ENCODE data around the gene ACD.

The ACD gene

DNA sequence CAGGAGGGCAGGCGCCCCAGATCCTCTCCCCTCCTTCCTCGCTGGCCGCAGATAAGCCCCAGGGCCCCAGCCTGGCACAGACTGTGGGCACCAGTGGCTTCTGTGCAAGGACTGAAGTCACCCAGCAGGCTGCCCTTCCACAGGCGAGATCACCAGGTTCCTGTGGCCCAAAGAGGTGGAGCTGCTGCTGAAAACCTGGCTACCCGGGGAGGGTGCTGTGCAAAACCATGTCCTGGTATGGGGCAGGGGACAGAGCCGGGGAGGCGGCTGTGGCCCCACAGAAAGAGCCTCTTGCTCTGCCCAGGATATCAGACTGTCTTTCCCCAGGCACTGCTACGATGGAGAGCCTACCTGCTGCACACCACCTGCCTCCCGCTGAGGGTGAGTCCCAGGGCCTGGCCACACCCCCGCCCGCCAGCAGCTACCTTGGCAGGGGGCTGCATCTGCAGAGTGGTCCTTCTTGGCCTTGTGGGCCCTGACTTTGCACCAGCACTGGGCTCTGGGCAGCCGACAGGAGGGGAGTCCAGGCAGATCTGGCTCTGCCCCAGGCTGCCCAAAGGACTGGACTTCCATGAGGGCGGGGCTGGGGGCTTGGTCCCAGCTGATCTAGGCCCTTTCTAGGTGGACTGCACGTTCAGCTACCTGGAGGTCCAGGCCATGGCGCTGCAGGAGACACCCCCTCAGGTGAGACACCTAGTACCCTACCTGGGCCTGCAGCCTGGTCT, 14.5 kb downstream of the ACD start:
- no peak for DNase-seq

DNA sequence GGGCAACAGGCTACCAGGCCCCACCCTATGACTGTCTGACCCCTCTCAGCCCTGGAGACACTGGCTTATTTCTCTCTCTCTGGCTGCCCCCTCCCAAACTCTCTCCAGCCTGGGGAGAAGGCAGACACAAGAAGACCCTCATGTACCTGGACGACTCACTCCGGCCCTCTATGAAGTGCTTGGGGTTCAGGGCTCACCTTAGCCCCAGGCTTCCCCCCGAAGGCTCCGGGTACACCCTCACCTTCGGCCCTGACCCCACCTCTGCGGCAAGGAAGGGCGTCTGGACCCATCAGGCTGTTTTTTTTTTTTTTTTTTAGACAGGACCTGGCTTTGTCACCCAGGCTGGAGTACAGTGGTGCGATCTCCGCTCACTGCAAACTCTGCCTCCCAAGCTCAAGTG, 16.0 kb downstream of the ACD start:
- no peak for DNase-seq

DNA sequence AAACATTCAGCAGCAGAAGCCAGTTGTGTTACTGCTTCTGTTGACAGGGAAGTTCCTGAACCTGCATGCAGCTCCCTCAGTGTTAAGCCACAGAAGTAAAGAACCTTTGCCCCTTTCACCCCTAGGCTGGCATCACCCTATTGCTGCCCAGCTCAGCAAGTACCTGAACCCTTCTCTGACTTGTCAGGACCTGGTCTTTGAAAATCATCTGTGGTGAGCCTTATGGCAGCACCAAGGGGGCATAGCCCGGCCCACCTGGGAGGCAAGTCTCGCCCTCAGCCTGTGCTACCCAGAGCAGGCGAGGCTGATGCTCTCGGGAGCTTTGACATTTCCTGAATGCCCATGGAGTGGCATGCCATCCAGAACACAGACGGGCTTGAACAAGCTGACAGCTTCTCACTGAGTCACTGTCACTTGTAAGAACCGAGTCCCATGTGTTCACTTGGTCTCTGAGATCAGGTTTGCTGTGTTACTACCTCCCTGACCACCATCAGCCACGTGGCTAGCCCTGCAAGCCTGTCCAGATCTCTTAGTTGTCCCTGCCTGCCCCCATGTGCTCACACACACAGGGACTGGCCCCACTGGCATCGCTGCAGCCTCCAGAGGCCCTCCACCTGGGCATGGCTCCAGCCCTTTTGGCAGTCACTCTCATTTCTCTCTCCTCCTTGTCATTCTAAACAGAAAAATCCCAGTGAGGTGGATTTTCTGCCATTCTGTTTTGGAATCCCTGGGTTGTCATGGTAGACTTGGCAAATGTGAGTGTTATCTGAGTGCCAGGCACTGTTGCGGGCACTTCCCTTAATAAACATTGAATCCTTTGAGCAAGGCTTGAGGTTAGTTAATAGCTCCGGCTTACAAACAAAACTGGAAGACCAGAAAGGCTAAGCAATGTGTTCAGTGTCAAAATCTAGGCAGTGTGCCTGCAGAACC, 18.0 kb downstream of the ACD start:
- no peak for DNase-seq

DNA sequence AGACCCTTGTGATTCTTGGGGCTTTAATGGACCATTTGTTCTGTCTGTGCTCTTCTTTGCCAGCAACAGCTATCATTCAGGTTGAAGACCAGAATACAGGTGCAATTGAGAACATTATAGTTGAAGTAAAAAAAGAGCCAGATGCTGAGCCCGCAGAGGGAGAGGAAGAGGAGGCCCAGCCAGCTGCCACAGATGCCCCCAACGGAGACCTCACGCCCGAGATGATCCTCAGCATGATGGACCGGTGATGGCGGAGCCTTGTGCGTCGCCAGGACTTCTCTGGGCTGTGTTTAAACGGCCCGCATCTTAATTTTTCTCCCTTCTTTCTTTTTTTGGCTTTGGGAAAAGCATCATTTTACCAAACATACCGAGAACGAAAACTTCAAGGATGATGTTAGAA, 22.4 kb downstream of the ACD start:
- no peak for DNase-seq

DNA sequence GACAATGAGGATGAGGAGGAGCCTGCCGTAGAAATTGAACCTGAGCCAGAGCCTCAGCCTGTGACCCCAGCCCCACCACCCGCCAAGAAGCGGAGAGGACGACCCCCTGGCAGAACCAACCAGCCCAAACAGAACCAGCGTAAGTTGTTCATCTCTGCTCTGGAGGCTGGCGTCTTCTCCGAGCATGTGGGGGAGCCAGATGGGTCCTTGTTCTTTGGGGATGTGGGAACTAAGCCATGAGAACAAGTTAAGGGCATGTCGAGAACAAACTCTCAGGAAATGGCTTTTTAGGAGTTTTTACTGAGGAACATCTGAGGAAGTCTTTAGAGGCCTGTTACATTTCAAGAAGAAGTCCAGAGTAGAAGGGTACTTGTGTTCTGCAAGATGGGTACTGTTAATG, 23.3 kb downstream of the ACD start:
- DNase-seq, result no peak

DNA sequence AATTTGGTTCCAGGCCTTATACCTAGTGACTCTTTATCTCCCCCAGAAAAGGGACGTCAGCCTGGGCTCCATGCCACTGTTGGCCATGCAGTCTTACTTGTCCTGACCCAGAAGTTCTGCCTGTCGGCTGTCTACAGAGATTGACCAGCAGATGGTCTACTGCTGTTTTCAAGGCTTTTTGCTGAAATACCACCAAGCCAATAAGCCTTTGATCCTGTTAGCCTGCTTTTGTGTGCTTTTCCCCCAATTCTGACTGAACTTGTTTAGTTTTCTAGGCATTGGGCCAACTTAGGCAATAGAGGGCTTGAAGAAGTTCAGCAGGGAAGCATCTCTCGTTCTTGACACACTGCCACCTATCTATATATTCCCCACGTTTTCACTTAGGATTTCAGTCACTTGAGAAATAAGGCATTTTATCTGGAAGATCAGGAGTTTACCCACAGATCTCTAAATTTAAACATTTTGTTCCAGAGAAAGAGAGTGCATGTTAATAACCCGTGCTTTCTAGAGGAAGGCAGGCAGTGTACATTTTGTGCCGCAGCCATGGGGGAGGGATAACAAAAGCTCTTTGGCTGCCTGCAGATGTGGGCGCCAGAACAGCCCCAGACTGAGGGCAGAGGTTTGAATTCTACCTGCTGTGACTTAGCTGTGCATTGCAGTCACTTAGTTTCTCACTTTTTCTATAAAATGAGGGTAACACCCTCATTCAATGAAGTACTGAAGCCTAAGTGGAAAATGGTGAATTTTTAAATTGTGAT, 27.5 kb downstream of the ACD start:
- no peak for DNase-seq

DNA sequence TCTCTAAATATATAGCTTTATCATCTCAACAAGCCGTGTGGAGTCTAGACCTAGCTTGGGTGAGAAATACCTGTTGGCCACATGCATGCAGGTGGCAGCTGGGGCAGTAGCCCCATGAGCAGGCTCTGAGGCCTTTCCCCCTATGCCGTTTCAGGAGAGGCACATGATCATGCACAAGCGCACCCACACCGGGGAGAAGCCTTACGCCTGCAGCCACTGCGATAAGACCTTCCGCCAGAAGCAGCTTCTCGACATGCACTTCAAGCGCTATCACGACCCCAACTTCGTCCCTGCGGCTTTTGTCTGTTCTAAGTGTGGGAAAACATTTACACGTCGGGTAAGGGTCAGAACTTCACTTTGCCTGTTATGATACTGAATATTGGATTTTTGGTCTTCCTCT, 31.8 kb downstream of the ACD start:
- no peak for DNase-seq

DNA sequence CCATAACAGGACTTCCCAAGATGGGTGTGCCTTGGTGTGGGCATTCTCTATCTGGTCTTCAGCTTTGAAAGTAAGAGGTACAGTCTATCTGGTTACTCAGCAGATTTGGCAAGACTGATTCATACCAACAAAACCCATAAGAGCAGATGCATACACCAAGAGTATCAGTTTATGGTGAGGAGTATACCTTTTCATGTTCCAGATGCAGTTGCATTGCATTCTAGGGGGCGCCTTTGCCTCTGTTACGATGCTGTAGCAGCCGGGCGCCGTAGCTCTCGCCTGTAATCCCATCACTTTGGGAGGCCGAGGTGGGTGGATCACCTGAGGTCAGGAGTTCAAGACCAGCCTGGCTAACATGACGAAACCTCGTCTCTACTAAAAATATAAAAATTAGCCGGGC, 46.3 kb downstream of the ACD start:
- peak; percentile 15 for DNase-seq

DNA sequence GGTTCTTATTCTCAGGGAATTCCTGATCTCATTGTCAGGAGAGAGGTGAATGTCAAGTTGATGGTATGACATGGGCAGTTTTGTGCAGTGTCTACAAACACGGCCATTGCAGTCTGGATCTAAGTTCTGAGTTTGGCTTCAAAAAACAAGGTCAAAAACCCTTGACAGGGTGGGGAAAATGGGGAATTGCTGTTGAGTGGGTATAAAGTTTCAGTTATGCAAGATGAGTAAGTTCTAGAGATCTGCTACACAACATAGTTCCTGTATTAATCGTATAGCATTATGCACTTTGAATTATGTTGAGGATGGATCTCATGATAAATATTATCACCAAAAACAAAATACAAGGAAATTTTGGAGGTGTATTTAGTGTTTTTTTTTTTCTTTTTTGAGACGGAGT, 51.7 kb downstream of the ACD start:
- no peak for DNase-seq
